HepG2 (cell line): Measurements from ENCODE around the gene RNH1. TPM values are rescaled to one million over a fixed set of nuclear protein-coding genes. Genes with fewer than 3 reads are reported as not detected.

Experiments
- ATAC-seq: fragments of 200-7000 bp; cut with Tn5 transposase; 3 replicates; pipeline ENCODE4 v1.9.1; 2020; ENCODE audit warnings: mild to moderate bottlenecking, moderate library complexity
- BruUV-seq: library from RNA; stranded (reverse); fragments of 400-500 nt; replicated peaks from 2 replicates; lab custom pipeline; 2021; lab: Mats Ljungman, UMichigan
- CTCF ChIA-PET: fragments of 300-600 bp; formaldehyde crosslinking; extraction: SDS; loops from one replicate; lab custom pipeline; 2021; ENCODE audit warnings: low total read pairs, inconsistent platforms, low intra/inter-chr PET ratio; lab: Yijun Ruan, JAX
- POLR2A ChIA-PET: fragments of 350-600 bp; sonication (Branson Sonifier 250); formaldehyde crosslinking; loops from one replicate; lab custom pipeline; 2020; ENCODE audit warnings: antibody characterized with exemption, inconsistent platforms; lab: Yijun Ruan, JAX
- DNase-seq: peaks from one replicate; pipeline ENCODE4 v3.0.0-alpha.2; 2015; ENCODE audit warnings: low spot score
- FAIRE-seq: peaks from 3 replicates; lab custom pipeline; 2011; peaks lifted over from hg19 to GRCh38; lab: Jason Lieb, UNC
- H2AFZ ChIP-seq: one replicate; pipeline ENCODE4 v1.6.1; 2011; ENCODE audit warnings: low read length, inconsistent platforms
- H3K27ac ChIP-seq: fragments of 300-600 bp; 3 replicates; pipeline ENCODE4 v1.8.0; 2011; ENCODE audit warnings: mixed run types, mild to moderate bottlenecking, mixed read lengths, low read length, inconsistent platforms; ENCODE audit not compliant: insufficient read depth; ENCODE audit errors: extremely low read length
- H3K27me3 ChIP-seq, 2 experiments: fragments of 200-600 bp in 1 of 2; 2 replicates in 1 of 2; 3 replicates in 1 of 2; pipeline versions ENCODE4 v1.6.0 to v1.8.0; 2011; ENCODE audit warnings: low read length in 2 of 2, mild to moderate bottlenecking in 2 of 2, moderate library complexity in 2 of 2, inconsistent platforms in 1 of 2; ENCODE audit not compliant: insufficient read depth in 2 of 2, control insufficient read depth in 1 of 2
- H3K36me3 ChIP-seq, 2 experiments: fragments of 200-600 bp in 1 of 2; replicated peaks in 1 of 2; 2 replicates in 1 of 2; 3 replicates in 1 of 2; pipeline versions ENCODE4 v1.5.1 to v1.8.0; 2011; ENCODE audit warnings: low read length in 2 of 2, inconsistent platforms in 1 of 2; ENCODE audit not compliant: insufficient read depth in 2 of 2, control insufficient read depth in 1 of 2
- H3K4me1 ChIP-seq: 2 replicates; pipeline ENCODE4 v1.5.1; 2012; ENCODE audit warnings: low read length, inconsistent platforms; ENCODE audit not compliant: insufficient read depth
- H3K4me2 ChIP-seq: 2 replicates; pipeline ENCODE4 v1.6.0; 2011; ENCODE audit warnings: low read depth, low read length, inconsistent platforms
- H3K4me3 ChIP-seq, 3 experiments: fragments of 200-600 bp in 1 of 3; sonication (generic), shearing (Covaris generic) in 1 of 3; replicated peaks in 1 of 3; 2 replicates each; pipeline ENCODE4 v1.5.1; 2011 to 2016; ENCODE audit warnings: low read length in 3 of 3, inconsistent platforms in 2 of 3, low read depth in 2 of 3, mild to moderate bottlenecking in 2 of 3, control low read depth in 1 of 3, mixed read lengths in 1 of 3; ENCODE audit not compliant: insufficient read depth in 1 of 3
- H3K79me2 ChIP-seq: one replicate; pipeline ENCODE4 v1.6.1; 2011; ENCODE audit warnings: low read length, inconsistent platforms; ENCODE audit not compliant: insufficient read depth
- H3K9ac ChIP-seq: 2 replicates; pipeline ENCODE4 v1.6.0; 2011; ENCODE audit warnings: mild to moderate bottlenecking, low read depth, low read length, inconsistent platforms; ENCODE audit not compliant: insufficient read depth
- H3K9me3 ChIP-seq: 2 replicates; pipeline ENCODE4 v1.5.1; 2012; ENCODE audit warnings: mild to moderate bottlenecking, low read length
- H4K20me1 ChIP-seq: 2 replicates; pipeline ENCODE4 v1.6.0; 2011; ENCODE audit warnings: inconsistent platforms, mild to moderate bottlenecking, low read length, moderate library complexity; ENCODE audit not compliant: insufficient read depth
- BRCA1 ChIP-seq: sonication (generic); formaldehyde crosslinking; IDR thresholded peaks from 2 replicates; pipeline ENCODE4 v1.4.0; 2020; ENCODE audit warnings: missing genetic modification reagents
- ETV5 ChIP-seq: IDR thresholded peaks from 2 replicates; pipeline ENCODE4 v1.6.1; 2018; ENCODE audit warnings: missing biosample characterization, missing genetic modification reagents, inconsistent platforms, borderline replicate concordance
- HNF1B ChIP-seq: sonication (generic); formaldehyde crosslinking; IDR thresholded peaks from 2 replicates; pipeline ENCODE4 v1.5.1; 2020; ENCODE audit warnings: mild to moderate bottlenecking, moderate library complexity, missing genetic modification reagents
- IKZF1 ChIP-seq: fragments of 450-650 bp; IDR thresholded peaks from 2 replicates; pipeline ENCODE4 v1.7.1; 2016
- MTERF4 ChIP-seq: sonication (generic); formaldehyde crosslinking; IDR thresholded peaks from 2 replicates; pipeline ENCODE4 v1.8.0; 2023; ENCODE audit warnings: mild to moderate bottlenecking, missing genetic modification reagents
- PHB2 ChIP-seq: fragments of 450-650 bp; IDR thresholded peaks from 2 replicates; pipeline ENCODE4 v1.6.1; 2018; ENCODE audit not compliant: partially characterized antibody
- SMAD3 ChIP-seq: sonication (generic); formaldehyde crosslinking; IDR thresholded peaks from 2 replicates; pipeline ENCODE4 v1.4.0; 2020; ENCODE audit warnings: missing genetic modification reagents
- TFDP2 ChIP-seq: sonication (generic); formaldehyde crosslinking; IDR thresholded peaks from 2 replicates; pipeline ENCODE4 v1.4.0; 2020; ENCODE audit warnings: missing genetic modification reagents
- THAP8 ChIP-seq: sonication (generic); formaldehyde crosslinking; IDR thresholded peaks from 2 replicates; pipeline ENCODE4 v1.5.1; 2020; ENCODE audit warnings: missing genetic modification reagents, mild to moderate bottlenecking, borderline replicate concordance
- YEATS4 ChIP-seq: sonication (generic); formaldehyde crosslinking; IDR thresholded peaks from 2 replicates; pipeline ENCODE4 v1.4.0; 2020; ENCODE audit warnings: missing genetic modification reagents, borderline replicate concordance
- ZNF205 ChIP-seq: IDR thresholded peaks from 2 replicates; pipeline ENCODE4 v1.6.1; 2018; ENCODE audit warnings: missing biosample characterization, missing genetic modification reagents
- ZNF383 ChIP-seq: sonication (generic); formaldehyde crosslinking; IDR thresholded peaks from 2 replicates; pipeline ENCODE4 v1.4.0; 2020; ENCODE audit warnings: missing genetic modification reagents, mild to moderate bottlenecking, borderline replicate concordance
- WGBS: methylation state at CpG from one replicate; pipeline ENCODE4 v1.1.6; 2017; ENCODE audit warnings: low lambda C conversion rate; 5-methylcytosine and 5-hydroxymethylcytosine counted together
- in situ Hi-C: cut with HindIII; loops from 2 replicates; pipeline ENCODE4 v1.10.0; 2017; ENCODE audit warnings: low pct_unique_long_range_greater_than_20kb; ENCODE audit not compliant: extremely low pct_ligation_motif_present
- intact Hi-C: fragments of 100-400 bp; cut with micrococcal nuclease; formaldehyde crosslinking; loops from one replicate; pipeline ENCODE4 v1.10.0; 2022; ENCODE audit not compliant: unreplicated experiment
- polyA plus RNA-seq, 8 experiments: library from polyadenylated mRNA; depleted of rRNA in 3 of 8; stranded (reverse) in 7 of 8; unstranded in 1 of 8; fragments of >200 nt; fragmentation: Illumina TruSeq in 4 of 8; extraction: Trizol in 4 of 8; gene quantifications; 2 replicates each; pipeline versions ENCODE4 v1.2.1 to v1.2.3, GENCODE V29; 2011 to 2016; ENCODE audit warnings: low read depth in 4 of 8, missing spikeins in 1 of 8, mixed read lengths in 1 of 8; ENCODE audit not compliant: insufficient read depth in 1 of 8
- total RNA-seq, 5 experiments: library from RNA; depleted of rRNA; stranded (reverse); fragments of >200 nt; fragmentation: Illumina TruSeq; extraction: Trizol; gene quantifications; 2 replicates each; pipeline ENCODE4 v1.2.3, GENCODE V29; 2016; ENCODE audit warnings: low read depth in 1 of 5
- TF ChIP-seq, protein P1 (sequence below): sonication (generic); formaldehyde crosslinking; IDR thresholded peaks from 2 replicates; pipeline ENCODE4 v1.5.0; 2020; ENCODE audit warnings: mild to moderate bottlenecking, missing genetic modification reagents
- TF ChIP-seq, protein P2 (sequence below): sonication (generic); formaldehyde crosslinking; IDR thresholded peaks from 2 replicates; pipeline ENCODE4 v1.4.0; 2020; ENCODE audit warnings: missing genetic modification reagents

RNH1 gene
- total and polyA plus RNA-seq, 2 of the 13 experiments (the other 11 are each of a cell fraction or from before 2014, with no cell fraction given): 36.0 to 74.1 TPM

DNA sequence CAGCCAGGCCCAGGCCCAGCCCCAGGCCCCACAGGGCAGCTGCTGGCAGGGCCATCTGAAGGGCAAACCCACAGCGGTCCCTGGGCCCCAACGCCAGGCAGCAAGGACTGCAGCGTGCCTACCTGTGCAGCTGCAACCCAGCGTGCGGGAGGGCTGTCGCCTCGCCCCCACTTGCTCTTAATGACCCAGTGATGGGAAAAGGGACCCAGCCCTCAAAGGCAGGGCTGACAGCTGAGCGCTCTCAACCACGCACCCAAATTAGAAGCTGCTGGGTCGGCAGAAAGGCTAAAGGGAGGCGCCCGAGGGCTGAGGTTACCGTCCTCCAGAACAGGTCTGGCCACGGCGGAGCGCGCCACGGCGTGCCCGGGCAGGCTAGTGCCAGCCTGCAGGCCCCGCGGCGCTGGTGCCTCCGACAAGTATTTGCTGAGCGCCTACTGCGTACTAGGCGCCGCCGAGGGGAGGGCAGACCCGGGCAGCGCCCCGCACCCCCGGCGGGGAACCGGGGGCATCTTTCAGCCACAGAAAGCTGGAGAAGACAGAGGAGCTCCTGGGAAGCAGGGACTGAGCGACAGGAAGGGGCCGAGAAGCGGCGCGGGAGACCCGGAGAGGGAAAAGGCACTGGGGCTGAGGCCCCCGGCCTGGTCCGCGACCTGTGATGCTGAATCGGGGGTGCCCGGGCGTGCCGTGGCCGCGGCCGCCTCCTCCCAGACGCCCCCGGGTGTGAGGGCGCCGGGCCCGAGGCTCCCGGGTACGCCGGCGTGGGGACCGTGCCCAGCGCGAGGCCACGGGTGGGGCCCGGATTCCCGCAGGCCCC is 27.6 kb upstream of the RNH1 start:
- 0 out of 5 replicates have a peak, but pooled peaks cover 0 to under 1% of the 10 kb centered on the region in 2 experiments for H3K27me3 ChIP-seq
- H3K4me3 ChIP-seq: peak overlapping the region; percentile 93 to 95 (median 95)
- BruUV-seq: no TSS peak
- peaks cover 4% of the 10 kb centered on the region for H3K79me2 ChIP-seq
- intact Hi-C loops: no loop called here
- in situ Hi-C loops: no loop called here
- peaks cover 35% of the 10 kb centered on the region for H3K4me1 ChIP-seq
- CTCF ChIA-PET: no interaction called here
- H3K4me2 ChIP-seq: peak overlapping the region; percentile 78
- H3K9me3 ChIP-seq: no peaks in the 10 kb centered on the region
- H2AFZ ChIP-seq: no peak overlapping the region
- no peak for DNase-seq
- no peak for FAIRE-seq
- H3K36me3 ChIP-seq: peaks cover 10 to 19% of the 10 kb centered on the region in 2 experiments; a peak in 4 of 5 replicates
- POLR2A ChIA-PET: interaction anchor here (1.4 kb wide), 1 partner anchor 25 kb away, joined by 4 read pairs; no protein-coding TSS in a partner anchor
- 80% methylated on average over 2 of the region's 66 CpGs for WGBS
- ATAC-seq: no peak
- peak overlapping the region; percentile 82 for H3K9ac ChIP-seq
- H3K27ac ChIP-seq: peak overlapping the region; percentile 49
- no peaks in the 10 kb centered on the region; the same call in 1 of the 2 replicates for H4K20me1 ChIP-seq
- TF ChIP-seq TFDP2 (CRISPR knock-in tag) (no peak), MTERF4 (no peak), ZNF205 (CRISPR knock-in tag) (peak; percentile 99), THAP8 (CRISPR knock-in tag) (0 out of 2 replicates have a peak, but pooled peaks have one; percentile 35), ZNF383 (CRISPR knock-in tag) (no peak), IKZF1 (no peak), HNF1B (peak; percentile 60; the same call in 1 of the 2 replicates), SMAD3 (CRISPR knock-in tag) (no peak), ETV5 (CRISPR knock-in tag) (no peak), BRCA1 (CRISPR knock-in tag) (no peak), PHB2 (no peak), YEATS4 (CRISPR knock-in tag) (no peak)
- TF ChIP-seq, protein P1, sequence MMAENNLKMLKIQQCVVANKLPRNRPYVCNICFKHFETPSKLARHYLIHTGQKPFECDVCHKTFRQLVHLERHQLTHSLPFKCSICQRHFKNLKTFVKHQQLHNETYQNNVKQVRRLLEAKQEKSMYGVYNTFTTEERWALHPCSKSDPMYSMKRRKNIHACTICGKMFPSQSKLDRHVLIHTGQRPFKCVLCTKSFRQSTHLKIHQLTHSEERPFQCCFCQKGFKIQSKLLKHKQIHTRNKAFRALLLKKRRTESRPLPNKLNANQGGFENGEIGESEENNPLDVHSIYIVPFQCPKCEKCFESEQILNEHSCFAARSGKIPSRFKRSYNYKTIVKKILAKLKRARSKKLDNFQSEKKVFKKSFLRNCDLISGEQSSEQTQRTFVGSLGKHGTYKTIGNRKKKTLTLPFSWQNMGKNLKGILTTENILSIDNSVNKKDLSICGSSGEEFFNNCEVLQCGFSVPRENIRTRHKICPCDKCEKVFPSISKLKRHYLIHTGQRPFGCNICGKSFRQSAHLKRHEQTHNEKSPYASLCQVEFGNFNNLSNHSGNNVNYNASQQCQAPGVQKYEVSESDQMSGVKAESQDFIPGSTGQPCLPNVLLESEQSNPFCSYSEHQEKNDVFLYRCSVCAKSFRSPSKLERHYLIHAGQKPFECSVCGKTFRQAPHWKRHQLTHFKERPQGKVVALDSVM (CRISPR knock-in tag): peak; percentile 54; the same call in 1 of the 2 replicates
- TF ChIP-seq, protein P2, sequence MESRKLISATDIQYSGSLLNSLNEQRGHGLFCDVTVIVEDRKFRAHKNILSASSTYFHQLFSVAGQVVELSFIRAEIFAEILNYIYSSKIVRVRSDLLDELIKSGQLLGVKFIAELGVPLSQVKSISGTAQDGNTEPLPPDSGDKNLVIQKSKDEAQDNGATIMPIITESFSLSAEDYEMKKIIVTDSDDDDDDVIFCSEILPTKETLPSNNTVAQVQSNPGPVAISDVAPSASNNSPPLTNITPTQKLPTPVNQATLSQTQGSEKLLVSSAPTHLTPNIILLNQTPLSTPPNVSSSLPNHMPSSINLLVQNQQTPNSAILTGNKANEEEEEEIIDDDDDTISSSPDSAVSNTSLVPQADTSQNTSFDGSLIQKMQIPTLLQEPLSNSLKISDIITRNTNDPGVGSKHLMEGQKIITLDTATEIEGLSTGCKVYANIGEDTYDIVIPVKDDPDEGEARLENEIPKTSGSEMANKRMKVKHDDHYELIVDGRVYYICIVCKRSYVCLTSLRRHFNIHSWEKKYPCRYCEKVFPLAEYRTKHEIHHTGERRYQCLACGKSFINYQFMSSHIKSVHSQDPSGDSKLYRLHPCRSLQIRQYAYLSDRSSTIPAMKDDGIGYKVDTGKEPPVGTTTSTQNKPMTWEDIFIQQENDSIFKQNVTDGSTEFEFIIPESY (CRISPR knock-in tag): peak; percentile 11; the same call in 1 of the 2 replicates
